HEK293 (cell line): ENCODE results near the gene SCFD2.

Experiments used
- CTCF ChIA-PET: fragments of 350-600 bp; formaldehyde crosslinking; extraction: SDS; loops from one replicate; lab custom pipeline; 2021; ENCODE audit warnings: antibody characterized with exemption; lab: Yijun Ruan, JAX
- POLR2A ChIA-PET: fragments of 300-600 bp; formaldehyde crosslinking; extraction: SDS; loops from one replicate; lab custom pipeline; 2020; ENCODE audit warnings: antibody characterized with exemption, inconsistent platforms; lab: Yijun Ruan, JAX
- H3K27ac ChIP-seq: fragments of 200-500 bp; sonication (Bioruptor generic); 2 replicates; pipeline ENCODE4 v1.5.1; 2014; ENCODE audit warnings: low read depth, low read length, control low read depth, inconsistent platforms; ENCODE audit errors: extremely low read depth
- H3K36me3 ChIP-seq, 2 experiments: fragments of 200-500 bp in 1 of 2; sonication (Bioruptor generic) in 1 of 2; 1 replicate in 1 of 2; 2 replicates in 1 of 2; pipeline ENCODE4 v1.5.1; 2014 to 2017; ENCODE audit warnings: inconsistent platforms in 2 of 2, low read length in 2 of 2; ENCODE audit not compliant: control insufficient read depth in 2 of 2, insufficient read depth in 1 of 2
- H3K4me1 ChIP-seq: fragments of 200-500 bp; sonication (Bioruptor generic); 2 replicates; pipeline ENCODE4 v1.5.1; 2014; ENCODE audit warnings: mild to moderate bottlenecking, low read length, inconsistent platforms; ENCODE audit not compliant: control insufficient read depth, insufficient read depth
- H3K4me3 ChIP-seq: 2 replicates; pipeline ENCODE4 v1.5.1; 2011; ENCODE audit warnings: low read depth, mild to moderate bottlenecking, control low read depth, low read length, moderate library complexity
- H3K9me3 ChIP-seq: fragments of 200-500 bp; sonication (Bioruptor generic); 2 replicates; pipeline ENCODE4 v1.5.1; 2014; ENCODE audit warnings: low read depth, low read length, inconsistent platforms; ENCODE audit not compliant: control insufficient read depth, insufficient read depth
- GLI4 ChIP-seq: fragments of 450-650 bp; formaldehyde crosslinking; IDR thresholded peaks from 2 replicates; pipeline ENCODE4 v1.5.1; 2016; ENCODE audit warnings: missing biosample characterization, missing genetic modification characterization
- KLF16 ChIP-seq: fragments of 450-650 bp; formaldehyde crosslinking; IDR thresholded peaks from 2 replicates; pipeline ENCODE4 v1.5.1; 2017; ENCODE audit warnings: missing biosample characterization, missing genetic modification characterization
- KLF7 ChIP-seq: fragments of 450-650 bp; formaldehyde crosslinking; IDR thresholded peaks from 2 replicates; pipeline ENCODE4 v1.5.1; 2016; ENCODE audit warnings: missing biosample characterization, missing genetic modification characterization, borderline replicate concordance
- KLF9 ChIP-seq: fragments of 450-650 bp; formaldehyde crosslinking; IDR thresholded peaks from 2 replicates; pipeline ENCODE4 v1.5.1; 2016; ENCODE audit warnings: missing biosample characterization, missing genetic modification characterization, low read depth
- REST ChIP-seq: fragments of 450-650 bp; formaldehyde crosslinking; IDR thresholded peaks from 2 replicates; pipeline ENCODE4 v1.5.1; 2016; ENCODE audit warnings: missing biosample characterization, missing genetic modification characterization
- YY1 ChIP-seq: fragments of 450-650 bp; formaldehyde crosslinking; IDR thresholded peaks from 2 replicates; pipeline ENCODE4 v1.5.1; 2018; ENCODE audit warnings: missing biosample characterization, missing genetic modification characterization
- ZBTB20 ChIP-seq: fragments of 450-650 bp; formaldehyde crosslinking; IDR thresholded peaks from 2 replicates; pipeline ENCODE4 v1.5.1; 2016; ENCODE audit warnings: missing biosample characterization, missing genetic modification characterization
- ZBTB21 ChIP-seq: fragments of 450-650 bp; formaldehyde crosslinking; IDR thresholded peaks from 2 replicates; pipeline ENCODE4 v1.5.1; 2017; ENCODE audit warnings: missing biosample characterization, missing genetic modification characterization
- ZEB2 ChIP-seq: fragments of 450-650 bp; formaldehyde crosslinking; IDR thresholded peaks from 2 replicates; pipeline ENCODE4 v1.5.1; 2016; ENCODE audit warnings: missing biosample characterization, missing genetic modification characterization
- ZNF114 ChIP-seq: fragments of 450-650 bp; formaldehyde crosslinking; IDR thresholded peaks from 2 replicates; pipeline ENCODE4 v1.5.0; 2017; ENCODE audit warnings: missing biosample characterization, missing genetic modification characterization
- ZNF248 ChIP-seq: fragments of 450-650 bp; formaldehyde crosslinking; IDR thresholded peaks from 2 replicates; pipeline ENCODE4 v1.5.1; 2017; ENCODE audit warnings: missing biosample characterization, missing genetic modification characterization
- ZNF292 ChIP-seq: fragments of 450-650 bp; formaldehyde crosslinking; IDR thresholded peaks from 2 replicates; pipeline ENCODE4 v1.5.1; 2016; ENCODE audit warnings: low read depth, missing biosample characterization, missing genetic modification characterization, borderline replicate concordance
- ZNF350 ChIP-seq: fragments of 450-650 bp; formaldehyde crosslinking; IDR thresholded peaks from 2 replicates; pipeline ENCODE4 v1.5.0; 2017; ENCODE audit warnings: missing biosample characterization, mild to moderate bottlenecking, missing genetic modification characterization
- ZNF518A ChIP-seq: fragments of 450-650 bp; formaldehyde crosslinking; conservative IDR thresholded peaks from 2 replicates; pipeline ENCODE4 v1.5.1; 2016; ENCODE audit warnings: low read depth, missing biosample characterization, missing genetic modification characterization
- ZNF530 ChIP-seq: fragments of 450-650 bp; formaldehyde crosslinking; IDR thresholded peaks from 2 replicates; pipeline ENCODE4 v1.5.1; 2016; ENCODE audit warnings: low read depth, missing biosample characterization, missing genetic modification characterization
- ZNF623 ChIP-seq: fragments of 450-650 bp; formaldehyde crosslinking; IDR thresholded peaks from 2 replicates; pipeline ENCODE4 v1.5.1; 2016; ENCODE audit warnings: missing biosample characterization, missing genetic modification characterization
- ZNF624 ChIP-seq: fragments of 450-650 bp; formaldehyde crosslinking; IDR thresholded peaks from 2 replicates; pipeline ENCODE4 v1.5.1; 2017; ENCODE audit warnings: missing biosample characterization, missing genetic modification characterization
- ZNF670 ChIP-seq: fragments of 450-650 bp; formaldehyde crosslinking; IDR thresholded peaks from 2 replicates; pipeline ENCODE4 v1.5.1; 2016; ENCODE audit warnings: missing biosample characterization, missing genetic modification characterization, low read depth
- ZNF747 ChIP-seq: fragments of 450-650 bp; formaldehyde crosslinking; IDR thresholded peaks from 2 replicates; pipeline ENCODE4 v1.5.1; 2016; ENCODE audit warnings: missing biosample characterization, missing genetic modification characterization
- TF ChIP-seq, protein P1 (sequence below): fragments of 450-650 bp; formaldehyde crosslinking; IDR thresholded peaks from 2 replicates; pipeline ENCODE4 v1.5.1; 2016; ENCODE audit warnings: missing biosample characterization, missing genetic modification characterization
- TF ChIP-seq, protein P2 (sequence below): IDR thresholded peaks from 2 replicates; pipeline ENCODE4 v1.6.1; 2011; ENCODE audit warnings: mild to moderate bottlenecking, low read depth, low read length, borderline replicate concordance
- TF ChIP-seq, protein P3 (sequence below): fragments of 450-650 bp; formaldehyde crosslinking; IDR thresholded peaks from 2 replicates; pipeline ENCODE4 v1.5.1; 2016; ENCODE audit warnings: missing biosample characterization, missing genetic modification characterization

The SCFD2 gene

GRCh38 chr4:53043055-53043454 is 322.8 kb downstream of the SCFD2 start (continued):
- no peak for TF ChIP-seq KLF16 (tag by site-specific recombination)
- TF ChIP-seq, protein P1, sequence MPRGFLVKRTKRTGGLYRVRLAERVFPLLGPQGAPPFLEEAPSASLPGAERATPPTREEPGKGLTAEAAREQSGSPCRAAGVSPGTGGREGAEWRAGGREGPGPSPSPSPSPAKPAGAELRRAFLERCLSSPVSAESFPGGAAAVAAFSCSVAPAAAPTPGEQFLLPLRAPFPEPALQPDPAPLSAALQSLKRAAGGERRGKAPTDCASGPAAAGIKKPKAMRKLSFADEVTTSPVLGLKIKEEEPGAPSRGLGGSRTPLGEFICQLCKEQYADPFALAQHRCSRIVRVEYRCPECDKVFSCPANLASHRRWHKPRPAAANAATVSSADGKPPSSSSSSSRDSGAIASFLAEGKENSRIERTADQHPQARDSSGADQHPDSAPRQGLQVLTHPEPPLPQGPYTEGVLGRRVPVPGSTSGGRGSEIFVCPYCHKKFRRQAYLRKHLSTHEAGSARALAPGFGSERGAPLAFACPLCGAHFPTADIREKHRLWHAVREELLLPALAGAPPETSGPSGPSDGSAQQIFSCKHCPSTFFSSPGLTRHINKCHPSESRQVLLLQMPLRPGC (tag by site-specific recombination) = no peak

GRCh38 chr4:53040851-53041250 is 325.0 kb downstream of the SCFD2 start:
- POLR2A ChIA-PET = no interaction called here
- Histone ChIP-seq H3K4me3 (no peak overlapping the region), H3K9me3 (no peaks in the 10 kb centered on the region), H3K36me3 (no peaks in the 10 kb centered on the region), H3K27ac (no peak overlapping the region), H3K4me1 (no peaks in the 10 kb centered on the region)
- TF ChIP-seq YY1 (tag by site-specific recombination) = no peak
- no peak for TF ChIP-seq KLF9 (tag by site-specific recombination)
- no peak for TF ChIP-seq GLI4 (tag by site-specific recombination)
- no peak for TF ChIP-seq ZEB2 (tag by site-specific recombination)
- TF ChIP-seq, protein P2, sequence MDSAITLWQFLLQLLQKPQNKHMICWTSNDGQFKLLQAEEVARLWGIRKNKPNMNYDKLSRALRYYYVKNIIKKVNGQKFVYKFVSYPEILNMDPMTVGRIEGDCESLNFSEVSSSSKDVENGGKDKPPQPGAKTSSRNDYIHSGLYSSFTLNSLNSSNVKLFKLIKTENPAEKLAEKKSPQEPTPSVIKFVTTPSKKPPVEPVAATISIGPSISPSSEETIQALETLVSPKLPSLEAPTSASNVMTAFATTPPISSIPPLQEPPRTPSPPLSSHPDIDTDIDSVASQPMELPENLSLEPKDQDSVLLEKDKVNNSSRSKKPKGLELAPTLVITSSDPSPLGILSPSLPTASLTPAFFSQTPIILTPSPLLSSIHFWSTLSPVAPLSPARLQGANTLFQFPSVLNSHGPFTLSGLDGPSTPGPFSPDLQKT = no peak
- TF ChIP-seq ZNF292 (tag by site-specific recombination) = no peak
- no peak for TF ChIP-seq ZNF248 (tag by site-specific recombination)
- TF ChIP-seq ZNF114 (tag by site-specific recombination) = no peak
- TF ChIP-seq ZNF747 (tag by site-specific recombination) = no peak
- no peak for TF ChIP-seq ZNF670 (tag by site-specific recombination)
- CTCF ChIA-PET = no interaction called here

DNA sequence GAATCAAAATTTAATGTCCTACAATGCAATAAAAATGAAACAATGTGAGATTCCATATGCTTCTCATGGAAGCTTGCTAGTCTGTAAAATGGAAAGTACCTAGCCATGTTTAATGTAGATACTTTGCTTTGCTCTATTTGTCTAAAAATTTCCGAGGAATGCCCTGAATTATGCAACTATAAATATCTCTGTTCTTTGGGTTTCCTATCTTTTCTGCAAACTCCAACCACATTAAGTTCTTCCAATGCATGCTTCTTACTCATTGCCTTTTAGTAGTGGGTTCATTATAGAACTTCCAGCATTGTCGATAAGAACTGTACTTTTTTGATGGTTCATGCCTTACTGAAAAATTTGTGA is 325.4 kb downstream of the SCFD2 start:
- H3K9me3 ChIP-seq = no peaks in the 10 kb centered on the region
- CTCF ChIA-PET = interaction anchor here (1.5 kb wide), 1 partner anchor 1194 kb away, joined by 4 read pairs; no protein-coding TSS in a partner anchor
- no peaks in the 10 kb centered on the region for H3K4me1 ChIP-seq
- no peak for TF ChIP-seq ZBTB20 (tag by site-specific recombination)
- no peak for TF ChIP-seq ZNF624 (tag by site-specific recombination)
- no peak for TF ChIP-seq ZNF518A (tag by site-specific recombination)
- TF ChIP-seq ZNF623 = no peak
- no peak for TF ChIP-seq KLF7 (tag by site-specific recombination)
- TF ChIP-seq ZNF530 = no peak
- TF ChIP-seq ZNF350 (tag by site-specific recombination) = no peak
- no peak for TF ChIP-seq REST (tag by site-specific recombination)
- TF ChIP-seq ZBTB21 (tag by site-specific recombination) = no peak
- TF ChIP-seq, protein P3, sequence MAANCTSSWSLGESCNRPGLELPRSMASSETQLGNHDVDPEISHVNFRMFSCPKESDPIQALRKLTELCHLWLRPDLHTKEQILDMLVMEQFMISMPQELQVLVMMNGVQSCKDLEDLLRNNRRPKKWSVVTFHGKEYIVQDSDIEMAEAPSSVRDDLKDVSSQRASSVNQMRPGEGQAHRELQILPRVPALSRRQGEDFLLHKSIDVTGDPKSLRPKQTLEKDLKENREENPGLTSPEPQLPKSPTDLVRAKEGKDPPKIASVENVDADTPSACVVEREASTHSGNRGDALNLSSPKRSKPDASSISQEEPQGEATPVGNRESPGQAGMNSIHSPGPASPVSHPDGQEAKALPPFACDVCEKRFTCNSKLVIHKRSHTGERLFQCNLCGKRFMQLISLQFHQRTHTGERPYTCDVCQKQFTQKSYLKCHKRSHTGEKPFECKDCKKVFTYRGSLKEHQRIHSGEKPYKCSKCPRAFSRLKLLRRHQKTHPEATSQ (tag by site-specific recombination) = no peak
- POLR2A ChIA-PET = no interaction called here
- no peaks in the 10 kb centered on the region for H3K36me3 ChIP-seq
- no peak overlapping the region for H3K4me3 ChIP-seq
- no peak overlapping the region for H3K27ac ChIP-seq
